Activated T-helper 17 cell treated with anti-CD3 and anti-CD28 coated beads, Interleukin-2, amount 50 U/mL, for 72 hours (primary cell): ENCODE data around the gene LATS1. TPM values are rescaled to one million over a fixed set of nuclear protein-coding genes. Genes with fewer than 3 reads are reported as not detected.
"Not testable (repeated sequence)": the region's sequence is repeated elsewhere in the genome, so short reads cannot be mapped to it uniquely, and the experiment has no call there.

Experiments
- ATAC-seq: fragments of 150-1000 bp; cut with Tn5 transposase; replicated peaks from 2 replicates; pipeline ENCODE4 v1.10.0; 2021; ENCODE audit warnings: mild to moderate bottlenecking, moderate library complexity
- H3K27ac Mint-ChIP-seq: one replicate; pipeline ENCODE4 v1.8.0; 2022; ENCODE audit warnings: mixed read lengths
- H3K27me3 Mint-ChIP-seq: one replicate; pipeline ENCODE4 v1.8.0; 2022; ENCODE audit warnings: mixed read lengths
- H3K36me3 Mint-ChIP-seq: one replicate; pipeline ENCODE4 v1.8.0; 2022; ENCODE audit warnings: low read depth, mild to moderate bottlenecking, mixed read lengths
- H3K4me1 Mint-ChIP-seq: one replicate; pipeline ENCODE4 v1.8.0; 2022; ENCODE audit warnings: mixed read lengths
- H3K4me3 Mint-ChIP-seq: one replicate; pipeline ENCODE4 v1.8.0; 2022; ENCODE audit warnings: mild to moderate bottlenecking, mixed read lengths
- H3K9me3 Mint-ChIP-seq: one replicate; pipeline ENCODE4 v1.8.0; 2022; ENCODE audit warnings: mixed read lengths
- total RNA-seq, 2 donors: library from RNA; stranded (reverse); gene quantifications; one replicate each; pipeline ENCODE4 v1.2.3, GENCODE V29; 2022

LATS1 gene
- 10 to 100 TPM; 21.5 to 27.9 TPM for total RNA-seq

GRCh38 chr6:149717588-149718458, at the start of gene LATS1:
Gene LATS1 (minus strand): TSS chr6:149718101. CDS start chr6:149702126, 15,975 bp downstream.
- peak within 1 kb of the TSS; percentile 99 for H3K27ac Mint-ChIP-seq
- no peaks in the 10 kb centered on the region for H3K9me3 Mint-ChIP-seq
- peak; percentile 93 for ATAC-seq
- H3K4me1 Mint-ChIP-seq: peaks cover 17% of the 10 kb centered on the region
- no peaks in the 10 kb centered on the region for H3K27me3 Mint-ChIP-seq
- H3K4me3 Mint-ChIP-seq: peak within 1 kb of the TSS; percentile 96
- H3K36me3 Mint-ChIP-seq: peaks cover 44% of the 10 kb centered on the region

GRCh38 chr6:149766156-149766769, 48.4 kb upstream of the LATS1 start:
- H3K27me3 Mint-ChIP-seq: no peaks in the 10 kb centered on the region
- ATAC-seq: no peak
- no peak overlapping the region for H3K4me3 Mint-ChIP-seq
- H3K9me3 Mint-ChIP-seq: peaks cover 4% of the 10 kb centered on the region
- peaks cover 53% of the 10 kb centered on the region for H3K36me3 Mint-ChIP-seq
- H3K4me1 Mint-ChIP-seq: peaks cover 19% of the 10 kb centered on the region
- no peak overlapping the region for H3K27ac Mint-ChIP-seq

- peaks cover 4% of the 10 kb centered on the region for H3K9me3 Mint-ChIP-seq
- H3K4me3 Mint-ChIP-seq: no peak overlapping the region
- no peak for ATAC-seq
- no peaks in the 10 kb centered on the region for H3K27me3 Mint-ChIP-seq
- peaks cover 55% of the 10 kb centered on the region for H3K36me3 Mint-ChIP-seq
- H3K4me1 Mint-ChIP-seq: peaks cover 9% of the 10 kb centered on the region
- H3K27ac Mint-ChIP-seq: no peak overlapping the region
Measured at GRCh38 chr6:149763866-149764265, 46.0 kb upstream of the LATS1 start.

DNA sequence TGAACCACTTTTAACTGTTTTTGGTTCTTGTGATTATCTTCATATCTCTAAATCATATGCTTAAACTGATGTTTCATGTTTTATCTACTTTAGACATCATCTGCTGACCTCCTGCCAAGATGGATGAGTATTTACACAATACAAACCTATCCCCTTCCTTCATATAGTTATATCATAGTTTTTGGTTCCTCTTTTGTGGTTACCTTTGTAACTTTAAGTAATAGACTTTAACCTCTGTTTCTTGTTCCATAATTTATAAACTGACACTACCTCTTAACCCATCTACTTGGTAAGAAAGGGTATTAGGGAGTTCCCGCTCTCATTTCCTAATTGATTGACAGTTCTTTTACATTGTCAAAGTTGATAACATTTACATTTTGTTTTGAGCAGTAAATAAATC, 43.5 kb upstream of the LATS1 start:
- Mint-ChIP-seq H3K4me1 (peaks cover 5% of the 10 kb centered on the region), H3K27ac (no peak overlapping the region), H3K9me3 (peaks cover 4% of the 10 kb centered on the region), H3K27me3 (no peaks in the 10 kb centered on the region), H3K36me3 (peaks cover 38% of the 10 kb centered on the region), H3K4me3 (no peak overlapping the region)
- ATAC-seq: no peak

DNA sequence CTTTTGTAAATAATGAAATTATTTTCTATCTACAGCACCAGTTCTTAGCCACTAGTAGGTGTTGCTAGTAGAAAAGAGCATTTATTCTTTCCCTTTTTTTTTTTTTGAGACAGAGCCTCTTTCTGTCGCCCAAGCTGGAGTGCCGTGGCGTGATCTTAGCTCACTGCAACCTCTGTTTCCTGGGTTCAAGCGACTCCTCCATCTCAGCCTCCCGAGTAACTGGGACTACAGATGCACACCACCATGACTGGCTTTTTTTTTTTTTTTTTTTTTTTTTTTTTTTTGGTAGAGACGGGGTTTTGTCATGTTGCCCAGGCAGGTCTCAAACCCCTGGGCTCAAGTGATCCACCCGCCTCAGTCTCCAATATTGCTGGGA, 38.3 kb upstream of the LATS1 start:
- Mint-ChIP-seq H3K27ac (no peak overlapping the region), H3K27me3 (no peaks in the 10 kb centered on the region), H3K4me3 (no peak overlapping the region), H3K4me1 (peaks cover 6% of the 10 kb centered on the region), H3K36me3 (peaks cover 29% of the 10 kb centered on the region), H3K9me3 (no peaks in the 10 kb centered on the region)
- ATAC-seq: no peak

DNA sequence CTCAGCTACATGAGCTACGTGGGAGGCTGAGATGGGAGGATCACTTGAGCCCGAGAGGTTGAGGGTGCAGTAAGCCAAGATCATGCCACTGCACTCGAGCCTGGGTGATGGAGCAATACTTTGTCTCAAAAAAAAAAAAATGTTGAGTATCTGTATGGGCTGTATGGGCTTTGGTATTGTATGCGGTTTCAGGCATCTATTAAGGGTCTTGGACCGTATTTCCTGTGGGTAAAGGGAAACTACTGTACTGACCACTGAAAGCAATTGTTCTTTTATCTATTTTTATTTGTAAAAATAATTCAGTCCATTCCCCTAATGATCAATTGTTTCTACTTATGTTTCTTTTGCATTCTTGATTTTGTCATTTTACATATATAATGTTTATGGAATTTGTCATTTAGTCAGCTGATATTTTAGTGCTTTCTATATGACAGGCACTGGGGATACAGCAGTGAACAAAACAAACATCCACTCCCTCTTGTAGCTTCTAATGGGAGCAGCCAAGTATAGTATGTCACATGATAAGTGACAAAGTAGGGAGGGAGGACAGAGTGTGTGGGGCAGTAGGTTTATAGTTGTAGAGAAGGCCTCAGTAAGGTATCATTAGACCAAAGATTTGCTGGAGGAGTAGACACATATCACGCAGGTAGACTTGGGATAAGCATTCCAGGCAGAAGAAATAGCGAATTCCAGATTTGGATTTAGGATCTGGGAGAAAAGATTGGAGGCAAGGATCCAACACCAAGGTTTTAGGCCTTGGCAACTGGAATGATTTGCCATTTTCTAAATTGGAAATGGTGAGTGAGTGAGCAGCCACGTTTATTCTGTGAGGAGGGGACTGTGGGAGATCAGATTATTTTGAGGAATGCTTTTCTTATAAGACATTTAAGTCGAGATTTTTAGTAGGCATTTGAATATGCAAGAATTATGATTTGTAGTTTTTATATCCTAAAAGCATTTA, 37.7 kb upstream of the LATS1 start:
- Mint-ChIP-seq H3K9me3 (no peaks in the 10 kb centered on the region), H3K36me3 (peaks cover 27% of the 10 kb centered on the region), H3K27me3 (no peaks in the 10 kb centered on the region), H3K27ac (peak overlapping the region; percentile 10), H3K4me1 (peaks cover 8% of the 10 kb centered on the region), H3K4me3 (no peak overlapping the region)
- no peak for ATAC-seq

DNA sequence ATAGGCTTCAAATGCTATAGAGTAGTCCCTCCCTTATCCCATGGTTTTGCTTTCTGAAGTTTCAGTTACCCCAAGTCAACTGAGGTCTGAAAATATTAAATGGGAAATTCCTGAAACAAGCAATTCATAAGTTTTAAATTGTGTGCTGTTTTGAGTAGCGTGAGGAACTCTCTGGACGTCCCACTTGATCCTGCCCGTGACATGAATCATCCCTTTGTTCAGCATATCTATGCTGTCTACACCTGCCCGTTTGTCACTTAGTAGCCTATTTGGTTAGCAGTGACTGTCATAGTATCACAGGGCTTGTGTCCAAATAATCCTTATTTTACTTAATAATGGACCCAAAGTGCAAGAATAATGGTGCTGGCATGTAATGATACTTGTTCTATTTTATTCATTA, 36.6 kb upstream of the LATS1 start:
- Mint-ChIP-seq H3K4me3 (no peak overlapping the region), H3K9me3 (no peaks in the 10 kb centered on the region), H3K4me1 (peaks cover 11% of the 10 kb centered on the region), H3K36me3 (peaks cover 17% of the 10 kb centered on the region), H3K27me3 (no peaks in the 10 kb centered on the region), H3K27ac (no peak overlapping the region)
- no peak for ATAC-seq

DNA sequence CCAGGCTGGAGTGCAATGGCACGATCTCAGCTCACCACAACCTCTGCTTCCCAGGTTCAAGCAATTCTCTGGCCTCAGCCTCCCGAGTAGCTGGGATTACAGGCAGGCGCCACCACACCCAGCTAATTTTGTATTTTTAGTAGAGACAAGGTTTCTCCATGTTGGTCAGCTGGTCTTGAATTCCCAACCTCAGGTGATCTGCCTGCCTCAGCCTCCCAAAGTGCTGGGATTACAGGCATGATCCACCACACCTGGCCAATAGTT, 35.4 kb upstream of the LATS1 start:
- H3K27me3 Mint-ChIP-seq, H3K4me3 Mint-ChIP-seq, H3K27ac Mint-ChIP-seq, H3K9me3 Mint-ChIP-seq, ATAC-seq, H3K36me3 Mint-ChIP-seq: not testable (repeated sequence)
- peaks cover 11% of the 10 kb centered on the region for H3K4me1 Mint-ChIP-seq

DNA sequence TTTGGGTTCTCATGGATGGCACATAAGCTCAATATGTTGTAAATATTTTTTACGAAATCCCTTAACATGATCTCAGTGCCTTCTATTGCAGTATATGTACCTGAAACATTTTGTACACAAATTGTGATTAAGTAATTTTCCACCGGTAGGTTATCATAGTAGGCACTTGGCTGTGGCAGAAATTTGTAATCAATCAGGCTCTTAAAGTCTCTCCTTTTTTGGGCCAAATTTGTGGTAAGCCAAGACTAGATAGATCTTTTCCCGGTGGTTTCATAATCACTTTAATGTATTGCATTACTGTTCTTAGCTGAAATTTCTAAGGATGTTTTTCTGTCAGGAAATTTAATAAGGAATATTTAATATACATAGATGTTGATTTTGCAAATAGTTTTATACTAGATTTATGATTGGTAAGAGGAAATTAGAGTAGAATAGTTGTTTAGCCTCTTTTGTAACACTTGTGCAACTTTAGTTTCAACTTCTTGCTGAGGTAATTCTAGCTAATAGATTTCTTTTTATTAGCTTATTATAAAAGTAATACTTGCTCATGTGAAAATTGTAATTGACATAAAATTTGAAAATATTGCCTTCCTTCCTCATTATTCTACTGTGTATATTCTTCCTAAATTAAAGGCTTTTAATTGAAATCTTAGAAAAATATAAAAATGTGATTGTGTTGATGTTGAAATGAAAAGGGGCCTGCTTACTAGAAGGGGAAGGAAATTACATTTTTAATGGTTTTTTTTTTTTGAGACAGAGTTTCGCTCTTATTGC, 34.9 kb upstream of the LATS1 start:
- peaks cover 8% of the 10 kb centered on the region for H3K36me3 Mint-ChIP-seq
- H3K27ac Mint-ChIP-seq: no peak overlapping the region
- no peaks in the 10 kb centered on the region for H3K9me3 Mint-ChIP-seq
- H3K4me1 Mint-ChIP-seq: peaks cover 11% of the 10 kb centered on the region
- no peak for ATAC-seq
- H3K27me3 Mint-ChIP-seq: no peaks in the 10 kb centered on the region
- H3K4me3 Mint-ChIP-seq: no peak overlapping the region

- not testable (repeated sequence) for H3K9me3 Mint-ChIP-seq, ATAC-seq, H3K27me3 Mint-ChIP-seq, H3K4me3 Mint-ChIP-seq, H3K36me3 Mint-ChIP-seq, H3K27ac Mint-ChIP-seq
- peaks cover 16% of the 10 kb centered on the region for H3K4me1 Mint-ChIP-seq
Measured at GRCh38 chr6:149751920-149752319, 34.0 kb upstream of the LATS1 start.

GRCh38 chr6:149751239-149751638, 33.3 kb upstream of the LATS1 start:
- Mint-ChIP-seq H3K4me3 (peak overlapping the region; percentile 92), H3K27me3 (no peaks in the 10 kb centered on the region), H3K4me1 (peaks cover 21% of the 10 kb centered on the region), H3K36me3 (peaks cover 14% of the 10 kb centered on the region), H3K27ac (no peak overlapping the region), H3K9me3 (no peaks in the 10 kb centered on the region)
- ATAC-seq: no peak

DNA sequence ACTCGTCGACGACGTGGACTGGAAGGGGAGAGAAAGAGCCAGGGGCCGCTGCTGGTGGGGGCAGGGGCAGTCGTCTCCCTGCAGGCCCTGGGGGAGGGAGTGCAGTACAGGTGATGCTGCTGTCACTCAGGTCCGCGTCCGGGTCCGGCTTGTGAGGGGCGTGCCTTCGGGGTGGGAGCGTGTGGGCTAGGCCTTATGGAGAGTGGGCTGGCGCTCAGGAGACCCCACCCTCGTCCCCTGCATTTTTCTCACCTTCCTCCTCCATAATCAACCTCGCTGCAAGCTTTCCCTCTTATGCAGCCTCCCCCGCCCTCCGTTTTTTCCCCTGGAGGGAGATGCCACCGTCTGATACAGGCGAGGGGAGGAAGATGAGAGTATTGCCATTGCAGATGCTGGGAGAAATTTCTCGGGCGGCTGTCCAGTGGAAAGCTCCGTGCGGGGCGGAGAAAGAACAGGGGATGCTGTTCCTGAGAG, 32.3 kb upstream of the LATS1 start:
- peaks cover 15% of the 10 kb centered on the region for H3K4me1 Mint-ChIP-seq

GRCh38 chr6:149749594-149750135, 31.8 kb upstream of the LATS1 start, which contains the start of gene PCMT1:
Gene PCMT1 (plus strand): TSS chr6:149749741. CDS start chr6:149749902, 161 bp downstream.
- ATAC-seq: peak; percentile 91
- Mint-ChIP-seq H3K27ac (peak within 1 kb of the TSS; percentile 81), H3K27me3 (no peaks in the 10 kb centered on the region), H3K4me3 (peak within 1 kb of the TSS; percentile 92), H3K9me3 (no peaks in the 10 kb centered on the region), H3K4me1 (peaks cover 15% of the 10 kb centered on the region), H3K36me3 (peaks cover 14% of the 10 kb centered on the region)

More for the DNA sequence above, 32.3 kb upstream of the LATS1 start:
- peak overlapping the region; percentile 81 for H3K27ac Mint-ChIP-seq
- H3K4me3 Mint-ChIP-seq: peak overlapping the region; percentile 92
- no peaks in the 10 kb centered on the region for H3K27me3 Mint-ChIP-seq
- peaks cover 14% of the 10 kb centered on the region for H3K36me3 Mint-ChIP-seq
- ATAC-seq: peak; percentile 25
- H3K9me3 Mint-ChIP-seq: no peaks in the 10 kb centered on the region
